HFF-Myc (cell line): ENCODE results near the gene SP6.

Experiments
- DNase-seq: peaks from one replicate; pipeline ENCODE4 v3.0.0-alpha.2; 2011; ENCODE audit warnings: low read depth; ENCODE audit errors: extremely low read depth
- H3K4me3 ChIP-seq: replicated peaks from 2 replicates; pipeline ENCODE4 v1.5.1; 2011; ENCODE audit warnings: low read depth, mild to moderate bottlenecking, control low read depth, low read length
- CTCF ChIP-seq: IDR thresholded peaks from 2 replicates; pipeline ENCODE4 v1.5.1; 2012; ENCODE audit warnings: mild to moderate bottlenecking, low read depth, low read length, control low read depth; ENCODE audit errors: missing control alignments

Gene SP6

GRCh38 chr17:47845716-47846075 is 5.3 kb downstream of the SP6 start:
- DNase-seq: no peak
- TF ChIP-seq CTCF: no peak
- H3K4me3 ChIP-seq: no peak overlapping the region

GRCh38 chr17:47844814-47845715 is 5.9 kb downstream of the SP6 start:
- no peak for DNase-seq
- H3K4me3 ChIP-seq: no peak overlapping the region
- TF ChIP-seq CTCF: peak; percentile 34

- TF ChIP-seq CTCF: no peak
- H3K4me3 ChIP-seq: no peak overlapping the region
- no peak for DNase-seq
Observed at GRCh38 chr17:47844227-47844626, 6.7 kb downstream of the SP6 start.

- TF ChIP-seq CTCF: no peak
- no peak overlapping the region for H3K4me3 ChIP-seq
- DNase-seq: no peak
Observed at GRCh38 chr17:47843391-47843730, 7.6 kb downstream of the SP6 start.

GRCh38 chr17:47841488-47842291 is 9.3 kb downstream of the SP6 start:
- H3K4me3 ChIP-seq: peak overlapping the region; percentile 75
- TF ChIP-seq CTCF: no peak
- no peak for DNase-seq

- H3K4me3 ChIP-seq: peak within 1 kb of the TSS; percentile 75
- DNase-seq: peak; percentile 38
- peak; percentile 93 for TF ChIP-seq CTCF
Observed at GRCh38 chr17:47840742-47841487, 10.0 kb downstream of the SP6 start, which contains the start of gene SCRN2. Gene SCRN2, minus strand, starts transcription at chr17:47841273. Its CDS starts 430 bp downstream, at chr17:47840843.
